PFSK-1 (cell line): ENCODE measurements around the gene GPD1.

Experiments used
- POLR2AphosphoS5 ChIP-seq: IDR thresholded peaks from 2 replicates; pipeline ENCODE4 v1.6.1; 2012; ENCODE audit warnings: low read depth, mild to moderate bottlenecking, control low read depth, low read length, moderate library complexity
- SIN3A ChIP-seq: IDR thresholded peaks from 2 replicates; pipeline ENCODE4 v1.6.1; 2012; ENCODE audit warnings: mild to moderate bottlenecking, low read length, moderate library complexity, borderline replicate concordance; ENCODE audit not compliant: insufficient read depth
- TAF1 ChIP-seq: IDR thresholded peaks from 2 replicates; pipeline ENCODE4 v1.6.1; 2012; ENCODE audit warnings: low read length, control low read depth, borderline replicate concordance; ENCODE audit not compliant: insufficient read depth

DNA sequence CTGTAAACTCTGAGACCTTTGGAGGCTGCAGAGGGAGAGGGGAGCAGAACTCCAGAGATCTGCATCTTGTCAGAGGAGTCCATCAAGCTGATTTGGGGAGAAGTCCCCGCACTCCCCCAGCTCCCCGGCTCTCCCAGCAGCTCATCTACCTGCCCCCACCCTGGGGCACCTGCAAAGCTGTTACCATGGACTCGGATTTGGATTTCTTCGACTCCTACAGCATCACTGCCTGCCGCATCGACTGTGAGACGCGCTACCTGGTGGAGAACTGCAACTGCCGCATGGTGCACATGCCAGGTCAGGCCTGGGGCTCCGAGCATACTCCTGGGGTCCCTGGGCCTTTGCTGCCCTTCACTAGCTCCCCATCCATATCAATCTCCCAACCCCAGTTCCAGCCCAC is 25.5 kb upstream of the GPD1 start:
- TF ChIP-seq TAF1 (no peak), POLR2AphosphoS5 (no peak), SIN3A (no peak)
